Measurements from ENCODE around the gene RELL1. TPM values are rescaled to one million over a fixed set of nuclear protein-coding genes. Genes with fewer than 3 reads are reported as not detected.

Gene RELL1
- total and polyA plus RNA-seq, 8 donors: 1.3 to 113 (median 15.8) TPM

GRCh38 chr4:37651781-37652377 is 34.3 kb downstream of the RELL1 start:
- H3K9me3 ChIP-seq: peaks cover 4 to 16% (median 10%) of the 10 kb centered on the region in 4 donors
- no peak for DNase-seq
- H3K4me3 ChIP-seq: no peak overlapping the region
- intact Hi-C loops (cut with DNase I; ENCODE audit: low total_unique reads): no loop called here
- peaks cover 20 to 58% (median 34%) of the 10 kb centered on the region in 4 donors for H3K4me1 ChIP-seq
- H3K27me3 ChIP-seq: no peaks in the 10 kb centered on the region
- peak overlapping the region in 1 of 5 donors; percentile 12 for H3K27ac ChIP-seq
- WGBS, 5 donors: 89 to 95% (median 92%) methylated on average over 13 of the region's 13 CpGs
- TF ChIP-seq POLR2A (IDR thresholded peaks at IDR 0.05): no peak
- TF ChIP-seq EP300 (IDR thresholded peaks at IDR 0.05): no peak
- TF ChIP-seq CTCF (IDR thresholded peaks at IDR 0.05): no peak
- no peak for TF ChIP-seq POLR2AphosphoS5 (IDR thresholded peaks at IDR 0.05)
- H3K36me3 ChIP-seq: peaks cover 1 to 18% (median 15%) of the 10 kb centered on the region in 4 donors

- intact Hi-C loops (cut with DNase I; ENCODE audit: low total_unique reads): no loop called here
- no peak for TF ChIP-seq POLR2A (IDR thresholded peaks at IDR 0.05)
- no peak for TF ChIP-seq POLR2AphosphoS5 (IDR thresholded peaks at IDR 0.05)
- TF ChIP-seq EP300 (IDR thresholded peaks at IDR 0.05): no peak
- TF ChIP-seq CTCF (IDR thresholded peaks at IDR 0.05): no peak
- Histone ChIP-seq H3K27ac (no peak overlapping the region), H3K9me3 (peaks cover 0 to 3% (median under 1%) of the 10 kb centered on the region in 4 donors), H3K27me3 (no peaks in the 10 kb centered on the region), H3K36me3 (peaks cover 15 to 30% (median 24%) of the 10 kb centered on the region in 4 donors), H3K4me3 (no peak overlapping the region), H3K4me1 (peaks cover 20 to 58% (median 34%) of the 10 kb centered on the region in 4 donors)
- no peak for DNase-seq
- WGBS, 5 donors: 81 to 94% (median 89%) methylated on average over 4 to 5 of the region's 5 CpGs
Observed at GRCh38 chr4:37650481-37650880, 35.7 kb downstream of the RELL1 start.

GRCh38 chr4:37649268-37649667 is 36.9 kb downstream of the RELL1 start:
- peaks cover 15 to 35% (median 28%) of the 10 kb centered on the region in 4 donors for H3K36me3 ChIP-seq
- intact Hi-C loops (cut with DNase I; ENCODE audit: low total_unique reads): no loop called here
- H3K9me3 ChIP-seq: no peaks in the 10 kb centered on the region
- H3K4me1 ChIP-seq: peaks cover 20 to 65% (median 34%) of the 10 kb centered on the region in 4 donors
- TF ChIP-seq EP300 (IDR thresholded peaks at IDR 0.05) (no peak), POLR2A (IDR thresholded peaks at IDR 0.05) (no peak), CTCF (IDR thresholded peaks at IDR 0.05) (no peak), POLR2AphosphoS5 (IDR thresholded peaks at IDR 0.05) (no peak)
- H3K4me3 ChIP-seq: no peak overlapping the region
- DNase-seq: no peak
- WGBS, 5 donors: 39 to 56% (median 52%) methylated on average over 11 of the region's 11 CpGs
- no peaks in the 10 kb centered on the region for H3K27me3 ChIP-seq
- H3K27ac ChIP-seq: peak overlapping the region in 4 of 5 donors; percentile 35 to 67 (median 55)

- WGBS, 5 donors: 29 to 48% (median 40%) methylated on average over 8 of the region's 8 CpGs
- Histone ChIP-seq H3K27me3 (no peaks in the 10 kb centered on the region), H3K27ac (peak overlapping the region; percentile 45 to 73 (median 65)), H3K4me1 (peaks cover 14 to 74% (median 31%) of the 10 kb centered on the region in 4 donors), H3K9me3 (no peaks in the 10 kb centered on the region), H3K36me3 (peaks cover 15 to 42% (median 30%) of the 10 kb centered on the region in 4 donors), H3K4me3 (no peak overlapping the region)
- intact Hi-C loops (cut with DNase I; ENCODE audit: low total_unique reads): no loop called here
- TF ChIP-seq POLR2AphosphoS5 (IDR thresholded peaks at IDR 0.05): peak in 2 of 3 donors; percentile 80 to 95
- TF ChIP-seq EP300 (IDR thresholded peaks at IDR 0.05): no peak
- TF ChIP-seq CTCF (IDR thresholded peaks at IDR 0.05): no peak
- peak; percentile 77 to 88 for DNase-seq
Observed at GRCh38 chr4:37648084-37648817, 37.9 kb downstream of the RELL1 start.

Measured in stomach (tissue), 9 donors.